ENCODE data around the gene JARID2.

DNA sequence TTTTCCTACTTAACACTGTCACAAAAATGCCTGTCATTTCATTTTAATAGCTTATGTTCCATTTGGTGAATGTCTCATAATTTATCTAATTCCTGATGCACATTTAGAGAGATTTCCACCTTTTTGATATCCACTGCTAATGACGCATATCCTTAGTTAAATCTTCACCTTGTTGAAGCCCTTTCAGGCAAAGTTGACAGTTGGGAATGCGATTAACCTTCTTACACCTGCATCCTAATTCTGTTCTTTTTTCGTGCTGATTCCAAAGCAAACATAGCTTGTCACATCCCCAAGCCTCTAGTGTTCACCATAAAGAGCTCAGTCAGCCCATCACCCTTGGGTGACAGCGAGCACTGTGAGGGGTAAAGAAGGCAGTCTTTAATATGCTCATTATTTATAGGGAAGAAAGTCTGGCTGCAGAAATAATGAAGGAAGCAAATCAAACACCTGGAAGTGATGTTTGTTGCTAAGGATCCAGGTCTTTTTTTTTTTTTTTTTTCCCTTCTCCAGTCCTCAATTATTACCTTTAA, 211.3 kb downstream of the JARID2 start:
- TF ChIP-seq EZH2phosphoT487 (IDR thresholded peaks at IDR 0.05; ENCODE audit: borderline replicate concordance) (no peak), EGR1 (IDR thresholded peaks at IDR 0.05; ENCODE audit: low read depth) (no peak), EZH2 (IDR thresholded peaks at IDR 0.05) (no peak), POLR2A (IDR thresholded peaks at IDR 0.05; ENCODE audit: borderline replicate concordance, extremely low read depth, insufficient read depth, insufficient read length) (no peak)
- TF ChIP-seq, protein P1, sequence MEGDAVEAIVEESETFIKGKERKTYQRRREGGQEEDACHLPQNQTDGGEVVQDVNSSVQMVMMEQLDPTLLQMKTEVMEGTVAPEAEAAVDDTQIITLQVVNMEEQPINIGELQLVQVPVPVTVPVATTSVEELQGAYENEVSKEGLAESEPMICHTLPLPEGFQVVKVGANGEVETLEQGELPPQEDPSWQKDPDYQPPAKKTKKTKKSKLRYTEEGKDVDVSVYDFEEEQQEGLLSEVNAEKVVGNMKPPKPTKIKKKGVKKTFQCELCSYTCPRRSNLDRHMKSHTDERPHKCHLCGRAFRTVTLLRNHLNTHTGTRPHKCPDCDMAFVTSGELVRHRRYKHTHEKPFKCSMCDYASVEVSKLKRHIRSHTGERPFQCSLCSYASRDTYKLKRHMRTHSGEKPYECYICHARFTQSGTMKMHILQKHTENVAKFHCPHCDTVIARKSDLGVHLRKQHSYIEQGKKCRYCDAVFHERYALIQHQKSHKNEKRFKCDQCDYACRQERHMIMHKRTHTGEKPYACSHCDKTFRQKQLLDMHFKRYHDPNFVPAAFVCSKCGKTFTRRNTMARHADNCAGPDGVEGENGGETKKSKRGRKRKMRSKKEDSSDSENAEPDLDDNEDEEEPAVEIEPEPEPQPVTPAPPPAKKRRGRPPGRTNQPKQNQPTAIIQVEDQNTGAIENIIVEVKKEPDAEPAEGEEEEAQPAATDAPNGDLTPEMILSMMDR (IDR thresholded peaks at IDR 0.05 in 2 of 3, conservative IDR thresholded peaks at IDR 0.05 in 1 of 3; ENCODE audit: borderline replicate concordance in 1 of 3, insufficient read depth in 1 of 3, low read depth in 2 of 3, low read length in 2 of 3), result no peak
- TF ChIP-seq, protein P2, sequence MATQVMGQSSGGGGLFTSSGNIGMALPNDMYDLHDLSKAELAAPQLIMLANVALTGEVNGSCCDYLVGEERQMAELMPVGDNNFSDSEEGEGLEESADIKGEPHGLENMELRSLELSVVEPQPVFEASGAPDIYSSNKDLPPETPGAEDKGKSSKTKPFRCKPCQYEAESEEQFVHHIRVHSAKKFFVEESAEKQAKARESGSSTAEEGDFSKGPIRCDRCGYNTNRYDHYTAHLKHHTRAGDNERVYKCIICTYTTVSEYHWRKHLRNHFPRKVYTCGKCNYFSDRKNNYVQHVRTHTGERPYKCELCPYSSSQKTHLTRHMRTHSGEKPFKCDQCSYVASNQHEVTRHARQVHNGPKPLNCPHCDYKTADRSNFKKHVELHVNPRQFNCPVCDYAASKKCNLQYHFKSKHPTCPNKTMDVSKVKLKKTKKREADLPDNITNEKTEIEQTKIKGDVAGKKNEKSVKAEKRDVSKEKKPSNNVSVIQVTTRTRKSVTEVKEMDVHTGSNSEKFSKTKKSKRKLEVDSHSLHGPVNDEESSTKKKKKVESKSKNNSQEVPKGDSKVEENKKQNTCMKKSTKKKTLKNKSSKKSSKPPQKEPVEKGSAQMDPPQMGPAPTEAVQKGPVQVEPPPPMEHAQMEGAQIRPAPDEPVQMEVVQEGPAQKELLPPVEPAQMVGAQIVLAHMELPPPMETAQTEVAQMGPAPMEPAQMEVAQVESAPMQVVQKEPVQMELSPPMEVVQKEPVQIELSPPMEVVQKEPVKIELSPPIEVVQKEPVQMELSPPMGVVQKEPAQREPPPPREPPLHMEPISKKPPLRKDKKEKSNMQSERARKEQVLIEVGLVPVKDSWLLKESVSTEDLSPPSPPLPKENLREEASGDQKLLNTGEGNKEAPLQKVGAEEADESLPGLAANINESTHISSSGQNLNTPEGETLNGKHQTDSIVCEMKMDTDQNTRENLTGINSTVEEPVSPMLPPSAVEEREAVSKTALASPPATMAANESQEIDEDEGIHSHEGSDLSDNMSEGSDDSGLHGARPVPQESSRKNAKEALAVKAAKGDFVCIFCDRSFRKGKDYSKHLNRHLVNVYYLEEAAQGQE (IDR thresholded peaks at IDR 0.05; ENCODE audit: low read depth), result no peak
